NCI-H2029 treated with DMSO at 0.1 percent for 48 hours (cell line): ENCODE data around the gene CDK19.
A peak's percentile ranks its signal among the peaks of the same experiment; 100 is the strongest.

Experiments
- DNase-seq: peaks from one replicate; lab custom pipeline; 2025; lab: John Stamatoyannopoulos, UW

Gene CDK19

GRCh38 chr6:110658631-110659211 lies 156.5 kb downstream of the CDK19 start:
- DNase-seq, result no peak

- DNase-seq, result no peak
Measured at GRCh38 chr6:110656492-110656891, 158.8 kb downstream of the CDK19 start.

- DNase-seq, result no peak
Measured at GRCh38 chr6:110655821-110656220, 159.4 kb downstream of the CDK19 start.

- DNase-seq, result no peak
Measured at GRCh38 chr6:110654096-110654820, 161.0 kb downstream of the CDK19 start.

- DNase-seq, result no peak
Measured at GRCh38 chr6:110653381-110653780, 161.9 kb downstream of the CDK19 start.

- no peak for DNase-seq
Measured at GRCh38 chr6:110652520-110652919, 162.7 kb downstream of the CDK19 start.

- DNase-seq, result no peak
Measured at GRCh38 chr6:110650755-110651154, 164.5 kb downstream of the CDK19 start.

GRCh38 chr6:110649704-110650103 lies 165.6 kb downstream of the CDK19 start:
- DNase-seq, result no peak

- no peak for DNase-seq
Measured at GRCh38 chr6:110646951-110647910, 168.0 kb downstream of the CDK19 start.

GRCh38 chr6:110646419-110646698 lies 168.9 kb downstream of the CDK19 start:
- DNase-seq, result no peak

GRCh38 chr6:110645685-110646418 lies 169.4 kb downstream of the CDK19 start:
- DNase-seq, result no peak

GRCh38 chr6:110643175-110643574 lies 172.1 kb downstream of the CDK19 start:
- DNase-seq, result no peak

- no peak for DNase-seq
Measured at GRCh38 chr6:110642711-110643110, 172.6 kb downstream of the CDK19 start.

GRCh38 chr6:110636781-110637180 lies 178.5 kb downstream of the CDK19 start:
- no peak for DNase-seq

GRCh38 chr6:110635096-110635495 lies 180.2 kb downstream of the CDK19 start:
- no peak for DNase-seq

GRCh38 chr6:110633731-110634213 lies 181.5 kb downstream of the CDK19 start:
- no peak for DNase-seq

- DNase-seq, result peak; percentile 38
Measured at GRCh38 chr6:110629153-110629552, 186.1 kb downstream of the CDK19 start.

- DNase-seq, result no peak
Measured at GRCh38 chr6:110628330-110628729, 186.9 kb downstream of the CDK19 start.

- DNase-seq, result no peak
Measured at GRCh38 chr6:110626442-110626841, 188.8 kb downstream of the CDK19 start.

- DNase-seq, result no peak
Measured at GRCh38 chr6:110625883-110626282, 189.4 kb downstream of the CDK19 start.

- DNase-seq, result no peak
Measured at GRCh38 chr6:110622912-110623578, 192.2 kb downstream of the CDK19 start.

- no peak for DNase-seq
Measured at GRCh38 chr6:110621061-110621460, 194.2 kb downstream of the CDK19 start.
